ENCODE measurements around the gene FOXC1.

FOXC1 gene

DNA sequence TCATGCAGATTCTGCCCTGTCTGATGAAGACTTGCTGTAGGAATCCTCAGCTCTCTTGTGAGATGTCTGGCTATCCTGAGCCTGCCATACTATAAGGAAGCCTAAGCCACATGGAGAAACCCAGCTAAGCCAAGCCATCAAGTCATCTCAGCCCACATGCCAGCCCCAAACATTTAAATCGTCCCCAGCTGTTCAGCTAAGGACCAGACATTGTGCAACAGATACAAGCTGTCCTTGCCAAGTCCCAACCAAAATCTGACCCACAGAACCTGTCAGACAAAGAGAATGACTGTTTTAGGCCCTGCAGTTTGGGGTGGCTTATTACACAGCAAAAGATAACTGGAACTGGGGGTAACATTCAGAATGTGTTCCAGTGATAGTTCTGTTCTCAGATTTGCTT lies 36.8 kb upstream of the FOXC1 start:
- Histone ChIP-seq H3K4me1 (ENCODE audit: control extremely low read depth in 1 of 4, control insufficient read depth in 4 of 4, insufficient read depth in 4 of 4, low read length in 3 of 4) (no peaks in the 10 kb centered on the region), H3K9me3 (ENCODE audit: control extremely low read depth in 1 of 5, control insufficient read depth in 4 of 5, insufficient read depth in 2 of 5, low read depth in 1 of 5, low read length in 4 of 5) (peaks cover 0 to 12% (median 0%) of the 10 kb centered on the region in 5 experiments), H3K27me3 (replicated peaks in 2 of 5; ENCODE audit: control insufficient read depth in 4 of 5, insufficient read depth in 5 of 5, low read length in 4 of 5) (peaks cover 0 to 2% (median 0%) of the 10 kb centered on the region in 5 experiments), H3K4me3 (ENCODE audit: control insufficient read depth in 1 of 7, extremely low read depth in 1 of 7, insufficient read depth in 4 of 7, low read depth in 2 of 7, low read length in 6 of 7) (no peak overlapping the region), H3K36me3 (ENCODE audit: control insufficient read depth in 4 of 4, insufficient read depth in 4 of 4, low read length in 3 of 4) (no peaks in the 10 kb centered on the region), H3K27ac (ENCODE audit: insufficient read depth in 1 of 2, low read depth in 1 of 2, low read length in 2 of 2, poor library complexity in 1 of 2, severe bottlenecking in 2 of 2) (no peak overlapping the region)
- DNase-seq, result no peak
- POLR2A ChIA-PET, result no interaction called here
- CTCF ChIA-PET, result interaction anchor here (0.6 kb wide), 1 partner anchor 20 kb away, joined by 3 read pairs; no protein-coding TSS in a partner anchor
- WGBS (ENCODE audit: insufficient coverage), result no CpG with 5 or more reads among the region's 1 CpG

DNA sequence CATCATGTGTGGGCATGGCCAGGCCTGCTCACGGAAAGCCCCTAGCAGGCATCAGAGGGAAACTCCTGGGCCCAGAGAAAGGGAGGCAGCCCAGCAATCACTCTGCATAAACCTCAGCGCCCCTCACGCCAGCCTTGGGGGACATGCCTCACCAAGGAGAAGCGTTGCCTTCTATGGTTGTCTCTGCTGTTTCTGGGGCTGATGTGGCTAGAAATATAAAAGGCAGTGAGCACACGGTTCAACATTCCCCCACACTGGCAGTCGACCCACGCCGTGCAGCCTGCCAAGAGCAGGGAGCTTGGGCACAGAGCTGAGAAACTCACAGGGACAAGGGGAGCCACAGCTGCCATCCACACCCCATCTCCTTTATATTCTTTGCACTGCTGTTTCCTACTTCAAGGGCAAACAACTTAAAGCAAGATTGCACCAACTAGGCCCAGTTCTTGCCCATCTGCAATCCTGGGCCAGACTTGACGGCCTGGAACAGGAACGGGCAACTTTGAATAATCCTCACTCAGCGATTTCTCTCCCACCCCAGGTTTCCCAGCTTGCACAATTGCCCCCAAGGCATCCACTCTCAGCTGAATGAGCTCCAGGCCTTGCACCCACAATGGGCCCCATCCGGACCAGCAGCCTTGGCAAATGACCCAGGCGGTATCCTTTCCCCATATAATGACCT lies 35.5 kb upstream of the FOXC1 start:
- no peak for DNase-seq

DNA sequence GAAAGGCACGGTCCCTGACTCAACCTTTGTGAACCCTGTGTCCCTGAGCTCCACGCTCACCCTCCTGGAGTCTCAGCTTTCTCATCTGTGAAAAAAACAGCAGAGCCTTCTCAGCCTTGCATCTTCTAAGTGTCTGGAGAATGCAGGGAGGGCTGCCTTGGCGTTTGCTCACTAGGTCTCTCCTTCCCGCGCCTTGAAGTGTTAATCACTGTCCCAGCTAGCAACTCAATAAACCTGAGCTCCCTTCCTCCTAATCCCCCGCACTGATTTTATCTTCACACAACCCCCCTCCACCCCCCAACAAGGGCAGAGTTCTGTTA lies 34.9 kb upstream of the FOXC1 start:
- H3K4me3 ChIP-seq (ENCODE audit: control insufficient read depth in 1 of 7, extremely low read depth in 1 of 7, insufficient read depth in 4 of 7, low read depth in 2 of 7, low read length in 6 of 7), result no peak overlapping the region
- H3K27ac ChIP-seq (ENCODE audit: insufficient read depth in 1 of 2, low read depth in 1 of 2, low read length in 2 of 2, poor library complexity in 1 of 2, severe bottlenecking in 2 of 2), result no peak overlapping the region
- no peak for DNase-seq
- H3K27me3 ChIP-seq (replicated peaks in 2 of 5; ENCODE audit: control insufficient read depth in 4 of 5, insufficient read depth in 5 of 5, low read length in 4 of 5), result peaks cover 0 to 6% (median 0%) of the 10 kb centered on the region in 5 experiments
- no peaks in the 10 kb centered on the region for H3K4me1 ChIP-seq (ENCODE audit: control extremely low read depth in 1 of 4, control insufficient read depth in 4 of 4, insufficient read depth in 4 of 4, low read length in 3 of 4)
- ChIA-PET CTCF (interaction anchor here (0.8 kb wide), 1 partner anchor 11 kb away, joined by 3 read pairs; no protein-coding TSS in a partner anchor), POLR2A (no interaction called here)
- no peaks in the 10 kb centered on the region for H3K36me3 ChIP-seq (ENCODE audit: control insufficient read depth in 4 of 4, insufficient read depth in 4 of 4, low read length in 3 of 4)
- H3K9me3 ChIP-seq (ENCODE audit: control extremely low read depth in 1 of 5, control insufficient read depth in 4 of 5, insufficient read depth in 2 of 5, low read depth in 1 of 5, low read length in 4 of 5), result peaks cover 0 to 12% (median 0%) of the 10 kb centered on the region in 5 experiments
- WGBS (ENCODE audit: insufficient coverage), result 83% methylated on average over 5 of the region's 6 CpGs

More for the DNA sequence above, 35.5 kb upstream of the FOXC1 start:
- CTCF ChIA-PET, result interaction anchor here (0.8 kb wide), 1 partner anchor 10 kb away, joined by 3 read pairs; no protein-coding TSS in a partner anchor
- peaks cover 0 to 12% (median 0%) of the 10 kb centered on the region in 5 experiments for H3K9me3 ChIP-seq (ENCODE audit: control extremely low read depth in 1 of 5, control insufficient read depth in 4 of 5, insufficient read depth in 2 of 5, low read depth in 1 of 5, low read length in 4 of 5)
- no peaks in the 10 kb centered on the region for H3K36me3 ChIP-seq (ENCODE audit: control insufficient read depth in 4 of 4, insufficient read depth in 4 of 4, low read length in 3 of 4)
- POLR2A ChIA-PET, result no interaction called here
- no peak overlapping the region for H3K27ac ChIP-seq (ENCODE audit: insufficient read depth in 1 of 2, low read depth in 1 of 2, low read length in 2 of 2, poor library complexity in 1 of 2, severe bottlenecking in 2 of 2)
- no peaks in the 10 kb centered on the region for H3K4me1 ChIP-seq (ENCODE audit: control extremely low read depth in 1 of 4, control insufficient read depth in 4 of 4, insufficient read depth in 4 of 4, low read length in 3 of 4)
- 95% methylated on average over 11 of the region's 13 CpGs for WGBS (ENCODE audit: insufficient coverage)
- no peak overlapping the region for H3K4me3 ChIP-seq (ENCODE audit: control insufficient read depth in 1 of 7, extremely low read depth in 1 of 7, insufficient read depth in 4 of 7, low read depth in 2 of 7, low read length in 6 of 7)
- peaks cover 0 to 4% (median 0%) of the 10 kb centered on the region in 5 experiments for H3K27me3 ChIP-seq (replicated peaks in 2 of 5; ENCODE audit: control insufficient read depth in 4 of 5, insufficient read depth in 5 of 5, low read length in 4 of 5)

DNA sequence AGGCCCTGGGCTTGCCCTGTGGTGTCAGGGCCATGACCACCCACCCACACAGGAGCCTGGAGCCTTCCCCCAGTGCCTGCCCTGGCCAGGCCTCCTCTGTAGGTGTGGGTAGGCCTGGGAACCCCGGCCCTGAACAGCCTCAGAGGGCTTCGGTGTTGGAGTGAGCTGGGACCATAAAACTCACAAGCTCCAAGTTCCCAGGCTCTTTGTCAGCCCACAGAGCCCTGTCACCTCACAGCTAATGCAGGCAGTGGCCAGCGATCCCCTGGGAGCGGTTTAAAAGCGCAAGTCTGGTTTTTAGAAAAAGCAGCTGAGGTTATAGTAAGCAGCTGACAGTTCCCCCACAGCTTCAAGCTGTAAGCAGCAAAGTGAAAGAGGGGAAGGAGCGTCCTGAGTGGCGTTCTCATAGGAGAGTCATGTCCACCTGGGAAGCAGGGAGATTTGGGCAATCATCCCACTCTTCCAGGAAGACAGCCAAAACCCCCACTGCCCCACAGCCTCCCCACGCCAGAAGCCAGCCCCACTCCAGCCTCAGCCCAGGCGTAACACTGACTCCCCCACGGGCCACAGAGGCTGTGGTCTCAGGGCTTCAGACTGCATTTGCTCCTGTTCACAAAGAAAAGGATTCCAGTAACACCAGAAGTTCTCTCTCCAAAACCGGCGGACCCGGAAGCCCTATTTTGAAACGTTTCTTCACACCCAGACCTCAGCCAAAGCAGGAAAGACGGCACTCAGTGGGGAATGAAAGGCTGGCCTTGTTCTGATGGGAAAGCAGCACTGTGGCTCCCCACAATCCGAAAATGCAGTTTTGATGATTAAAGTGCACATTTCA lies 34.3 kb upstream of the FOXC1 start:
- 86% methylated on average over 14 of the region's 16 CpGs for WGBS (ENCODE audit: insufficient coverage)
- H3K36me3 ChIP-seq (ENCODE audit: control insufficient read depth in 4 of 4, insufficient read depth in 4 of 4, low read length in 3 of 4), result no peaks in the 10 kb centered on the region
- H3K27ac ChIP-seq (ENCODE audit: insufficient read depth in 1 of 2, low read depth in 1 of 2, low read length in 2 of 2, poor library complexity in 1 of 2, severe bottlenecking in 2 of 2), result no peak overlapping the region
- H3K4me3 ChIP-seq (ENCODE audit: control insufficient read depth in 1 of 7, extremely low read depth in 1 of 7, insufficient read depth in 4 of 7, low read depth in 2 of 7, low read length in 6 of 7), result no peak overlapping the region
- DNase-seq, result no peak
- ChIA-PET POLR2A (no interaction called here), CTCF (no interaction called here)
- H3K9me3 ChIP-seq (ENCODE audit: control extremely low read depth in 1 of 5, control insufficient read depth in 4 of 5, insufficient read depth in 2 of 5, low read depth in 1 of 5, low read length in 4 of 5), result peaks cover 0 to 11% (median 0%) of the 10 kb centered on the region in 5 experiments
- peaks cover 0 to 6% (median 0%) of the 10 kb centered on the region in 5 experiments for H3K27me3 ChIP-seq (replicated peaks in 2 of 5; ENCODE audit: control insufficient read depth in 4 of 5, insufficient read depth in 5 of 5, low read length in 4 of 5)
- H3K4me1 ChIP-seq (ENCODE audit: control extremely low read depth in 1 of 4, control insufficient read depth in 4 of 4, insufficient read depth in 4 of 4, low read length in 3 of 4), result no peaks in the 10 kb centered on the region

DNA sequence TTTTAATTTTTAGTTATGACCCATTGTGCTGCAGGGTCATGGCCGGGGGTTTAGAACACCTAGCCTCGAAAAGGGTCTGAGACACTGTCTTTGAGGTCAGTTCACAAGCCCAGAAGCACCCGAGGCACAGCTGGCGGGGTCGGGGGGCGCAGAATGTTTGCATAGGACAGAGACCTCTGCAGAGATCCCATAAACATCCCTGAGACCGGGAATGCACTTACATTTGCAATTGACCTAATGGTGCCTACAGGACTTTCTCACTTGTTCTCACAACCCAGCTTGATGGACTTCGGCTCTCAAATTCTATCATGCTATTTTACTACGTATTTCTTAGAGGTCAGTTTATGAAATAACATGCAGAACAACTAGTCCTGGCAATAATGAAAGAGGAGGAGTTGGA lies 33.5 kb upstream of the FOXC1 start:
- DNase-seq, result no peak
- Histone ChIP-seq H3K9me3 (ENCODE audit: control extremely low read depth in 1 of 5, control insufficient read depth in 4 of 5, insufficient read depth in 2 of 5, low read depth in 1 of 5, low read length in 4 of 5) (peaks cover 0 to 6% (median 0%) of the 10 kb centered on the region in 5 experiments), H3K27me3 (replicated peaks in 2 of 5; ENCODE audit: control insufficient read depth in 4 of 5, insufficient read depth in 5 of 5, low read length in 4 of 5) (peaks cover 0 to 6% (median 0%) of the 10 kb centered on the region in 5 experiments), H3K4me3 (ENCODE audit: control insufficient read depth in 1 of 7, extremely low read depth in 1 of 7, insufficient read depth in 4 of 7, low read depth in 2 of 7, low read length in 6 of 7) (no peak overlapping the region), H3K4me1 (ENCODE audit: control extremely low read depth in 1 of 4, control insufficient read depth in 4 of 4, insufficient read depth in 4 of 4, low read length in 3 of 4) (no peaks in the 10 kb centered on the region), H3K36me3 (ENCODE audit: control insufficient read depth in 4 of 4, insufficient read depth in 4 of 4, low read length in 3 of 4) (no peaks in the 10 kb centered on the region), H3K27ac (ENCODE audit: insufficient read depth in 1 of 2, low read depth in 1 of 2, low read length in 2 of 2, poor library complexity in 1 of 2, severe bottlenecking in 2 of 2) (no peak overlapping the region)
- ChIA-PET CTCF (no interaction called here), POLR2A (interaction anchor here (0.7 kb wide), 1 partner anchor 1053 kb away, joined by 3 read pairs; no protein-coding TSS in a partner anchor)
- 100% methylated on average over 8 of the region's 9 CpGs for WGBS (ENCODE audit: insufficient coverage)

DNA sequence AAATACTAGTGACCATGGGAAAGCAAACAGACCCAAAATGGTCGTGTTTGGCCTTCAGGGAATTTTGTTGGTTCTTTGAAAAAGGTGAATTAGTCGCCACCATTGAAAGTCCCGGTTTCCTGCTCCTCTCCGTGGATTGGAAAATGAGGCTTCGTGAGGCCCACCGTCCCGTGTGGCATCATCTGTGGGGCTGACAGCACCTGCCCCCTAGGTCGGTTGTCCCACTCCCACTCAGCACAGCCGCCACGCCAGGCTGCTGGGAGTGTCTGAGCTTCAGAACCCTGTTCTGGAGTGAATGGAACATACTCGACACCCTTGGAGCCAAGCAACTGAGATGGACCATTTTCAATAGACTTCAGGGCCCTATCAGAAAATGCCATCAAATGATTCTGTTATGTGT lies 33.0 kb upstream of the FOXC1 start:
- Histone ChIP-seq H3K4me1 (ENCODE audit: control extremely low read depth in 1 of 4, control insufficient read depth in 4 of 4, insufficient read depth in 4 of 4, low read length in 3 of 4) (no peaks in the 10 kb centered on the region), H3K27me3 (replicated peaks in 2 of 5; ENCODE audit: control insufficient read depth in 4 of 5, insufficient read depth in 5 of 5, low read length in 4 of 5) (peaks cover 0 to 6% (median 0%) of the 10 kb centered on the region in 5 experiments), H3K9me3 (ENCODE audit: control extremely low read depth in 1 of 5, control insufficient read depth in 4 of 5, insufficient read depth in 2 of 5, low read depth in 1 of 5, low read length in 4 of 5) (peaks cover 0 to under 1% (median 0%) of the 10 kb centered on the region in 5 experiments), H3K36me3 (ENCODE audit: control insufficient read depth in 4 of 4, insufficient read depth in 4 of 4, low read length in 3 of 4) (no peaks in the 10 kb centered on the region), H3K4me3 (ENCODE audit: control insufficient read depth in 1 of 7, extremely low read depth in 1 of 7, insufficient read depth in 4 of 7, low read depth in 2 of 7, low read length in 6 of 7) (no peak overlapping the region), H3K27ac (ENCODE audit: insufficient read depth in 1 of 2, low read depth in 1 of 2, low read length in 2 of 2, poor library complexity in 1 of 2, severe bottlenecking in 2 of 2) (no peak overlapping the region)
- WGBS (ENCODE audit: insufficient coverage), result 97% methylated on average over 10 of the region's 11 CpGs
- ChIA-PET POLR2A (interaction anchor here (0.7 kb wide), 1 partner anchor 1053 kb away, joined by 3 read pairs; no protein-coding TSS in a partner anchor), CTCF (interaction anchor here (1.1 kb wide), 1 partner anchor 10 kb away, joined by 3 read pairs; no protein-coding TSS in a partner anchor)
- no peak for DNase-seq

Measured in common myeloid progenitor, CD34-positive (primary cell).